Testis (tissue), 2 donors: ENCODE data around the gene PEX10.

Source experiments
- POLR2A ChIP-seq: fragments of 450-650 bp; IDR thresholded peaks from one replicate; pipeline ENCODE4 v1.6.1; 2017; ENCODE audit warnings: antibody characterized with exemption, mild to moderate bottlenecking, moderate library complexity
- TF ChIP-seq, protein P1 (sequence below), 3 experiments: fragments of 450-650 bp in 2 of 3; fragments of 200-600 bp in 1 of 3; sonication (generic) in 1 of 3; IDR thresholded peaks; one replicate each; pipeline ENCODE4 v1.5.1; 2016 to 2019; ENCODE audit warnings: antibody characterized with exemption in 3 of 3, mild to moderate bottlenecking in 2 of 3, moderate library complexity in 1 of 3

DNA sequence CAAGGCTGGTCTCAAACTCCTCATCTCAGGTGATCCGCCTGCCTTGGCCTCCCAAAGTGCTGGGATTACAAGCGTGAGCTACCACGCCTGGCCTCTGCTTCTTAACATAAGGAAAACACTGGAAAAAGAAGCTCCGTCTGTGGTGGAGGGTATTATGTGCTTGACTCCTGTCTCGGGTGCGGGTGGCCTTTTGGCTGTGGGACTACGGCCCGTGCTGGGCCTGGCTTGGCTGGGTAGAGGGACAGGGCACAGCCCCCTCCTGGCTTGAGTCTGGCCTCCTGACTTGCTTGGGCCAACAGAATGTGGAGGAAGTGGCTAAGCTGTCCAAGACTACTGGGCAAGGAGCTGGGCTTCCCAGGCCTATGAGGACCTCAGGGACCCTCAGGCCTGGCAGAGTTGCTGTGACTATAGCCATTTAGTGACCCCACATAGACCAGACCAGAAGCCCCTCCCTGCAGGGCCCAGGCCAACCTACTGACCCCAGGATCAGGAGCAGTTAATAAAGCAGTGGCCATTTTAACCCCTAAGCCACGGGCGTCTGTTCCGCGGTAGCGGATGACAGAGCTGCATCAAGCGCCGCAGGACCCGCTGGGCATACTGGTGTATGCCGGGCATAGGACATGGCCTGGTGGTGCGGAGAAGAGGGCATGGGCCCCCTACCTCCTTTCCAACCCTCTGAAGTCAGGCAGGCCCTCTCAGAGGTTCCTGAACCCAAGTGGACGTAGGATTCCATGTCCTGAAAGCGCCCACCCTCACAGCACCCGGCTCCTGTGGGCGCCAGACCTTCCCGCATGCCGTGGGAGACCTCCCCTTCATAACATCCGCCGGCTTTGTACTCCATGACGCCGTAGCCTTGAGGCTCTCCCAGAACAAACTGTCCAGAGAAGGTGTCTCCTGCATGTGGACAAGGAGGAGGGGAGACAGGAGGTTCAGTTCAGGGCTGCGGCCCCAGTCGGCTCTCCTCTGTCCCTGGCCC is 25.4 kb downstream of the PEX10 start:
- no peak for TF ChIP-seq POLR2A
- TF ChIP-seq, protein P1, sequence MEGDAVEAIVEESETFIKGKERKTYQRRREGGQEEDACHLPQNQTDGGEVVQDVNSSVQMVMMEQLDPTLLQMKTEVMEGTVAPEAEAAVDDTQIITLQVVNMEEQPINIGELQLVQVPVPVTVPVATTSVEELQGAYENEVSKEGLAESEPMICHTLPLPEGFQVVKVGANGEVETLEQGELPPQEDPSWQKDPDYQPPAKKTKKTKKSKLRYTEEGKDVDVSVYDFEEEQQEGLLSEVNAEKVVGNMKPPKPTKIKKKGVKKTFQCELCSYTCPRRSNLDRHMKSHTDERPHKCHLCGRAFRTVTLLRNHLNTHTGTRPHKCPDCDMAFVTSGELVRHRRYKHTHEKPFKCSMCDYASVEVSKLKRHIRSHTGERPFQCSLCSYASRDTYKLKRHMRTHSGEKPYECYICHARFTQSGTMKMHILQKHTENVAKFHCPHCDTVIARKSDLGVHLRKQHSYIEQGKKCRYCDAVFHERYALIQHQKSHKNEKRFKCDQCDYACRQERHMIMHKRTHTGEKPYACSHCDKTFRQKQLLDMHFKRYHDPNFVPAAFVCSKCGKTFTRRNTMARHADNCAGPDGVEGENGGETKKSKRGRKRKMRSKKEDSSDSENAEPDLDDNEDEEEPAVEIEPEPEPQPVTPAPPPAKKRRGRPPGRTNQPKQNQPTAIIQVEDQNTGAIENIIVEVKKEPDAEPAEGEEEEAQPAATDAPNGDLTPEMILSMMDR (IDR thresholded peaks at IDR 0.05), result no peak
